ENCODE data around the gene TRPM5.

TRPM5 gene

GRCh38 chr11:2452321-2453012 is 8.2 kb upstream of the TRPM5 start:
- no peak for DNase-seq (ENCODE audit: low spot score)

GRCh38 chr11:2451916-2452315 is 7.6 kb upstream of the TRPM5 start:
- no peak for DNase-seq (ENCODE audit: low spot score)

- DNase-seq (ENCODE audit: low spot score), result no peak
Observed at GRCh38 chr11:2451336-2451735, 7.0 kb upstream of the TRPM5 start.

- no peak for DNase-seq (ENCODE audit: low spot score)
Observed at GRCh38 chr11:2450321-2451041, 6.2 kb upstream of the TRPM5 start.

GRCh38 chr11:2449548-2450320 is 5.4 kb upstream of the TRPM5 start:
- no peak for DNase-seq (ENCODE audit: low spot score)

GRCh38 chr11:2448661-2449547 is 4.6 kb upstream of the TRPM5 start:
- DNase-seq (ENCODE audit: low spot score), result no peak

GRCh38 chr11:2447951-2448650 is 3.8 kb upstream of the TRPM5 start:
- no peak for DNase-seq (ENCODE audit: low spot score)

- DNase-seq (ENCODE audit: low spot score), result no peak
Observed at GRCh38 chr11:2447253-2447950, 3.1 kb upstream of the TRPM5 start.

- no peak for DNase-seq (ENCODE audit: low spot score)
Observed at GRCh38 chr11:2446590-2447252, 2.4 kb upstream of the TRPM5 start.

- DNase-seq (ENCODE audit: low spot score), result peak; percentile 21
Observed at GRCh38 chr11:2445746-2446551, 1.6 kb upstream of the TRPM5 start.

- peak; percentile 61 for DNase-seq (ENCODE audit: low spot score)
Observed at GRCh38 chr11:2444821-2445745, 769 bp upstream of the TRPM5 start, which contains the start of gene KCNQ1. Gene KCNQ1, plus strand, starts transcription at chr11:2445008. Its CDS starts 91 bp downstream, at chr11:2445099.

GRCh38 chr11:2443406-2443805 is 908 bp downstream of the TRPM5 start:
- DNase-seq (ENCODE audit: low spot score), result no peak

GRCh38 chr11:2442589-2442988 is 1.7 kb downstream of the TRPM5 start:
- no peak for DNase-seq (ENCODE audit: low spot score)

GRCh38 chr11:2441171-2441570 is 3.1 kb downstream of the TRPM5 start:
- DNase-seq (ENCODE audit: low spot score), result no peak

- DNase-seq (ENCODE audit: low spot score), result peak; percentile 25
Observed at GRCh38 chr11:2440646-2441045, 3.7 kb downstream of the TRPM5 start.

- no peak for DNase-seq (ENCODE audit: low spot score)
Observed at GRCh38 chr11:2439820-2440219, 4.5 kb downstream of the TRPM5 start.

GRCh38 chr11:2437516-2437915 is 6.8 kb downstream of the TRPM5 start:
- no peak for DNase-seq (ENCODE audit: low spot score)

GRCh38 chr11:2436521-2437031 is 7.7 kb downstream of the TRPM5 start:
- no peak for DNase-seq (ENCODE audit: low spot score)

All from kidney tubule cell (primary cell).